Thyroid gland (tissue), 4 donors: Measurements from ENCODE around the gene ZBTB48.

Experiments used
- POLR2A ChIP-seq, 2 donors: fragments of 450-650 bp; IDR thresholded peaks; one replicate each; pipeline ENCODE4 v1.6.1; 2017; ENCODE audit warnings: antibody characterized with exemption in 2 of 2, mild to moderate bottlenecking in 2 of 2, moderate library complexity in 1 of 2
- TF ChIP-seq, protein P1 (sequence below), 6 experiments: fragments of 200-600 bp in 3 of 6; fragments of 450-650 bp in 3 of 6; sonication (generic) in 3 of 6; IDR thresholded peaks; one replicate each; pipeline ENCODE4 v1.5.1; 2016 to 2019; ENCODE audit warnings: antibody characterized with exemption in 6 of 6, mild to moderate bottlenecking in 2 of 6, inconsistent platforms in 1 of 6, moderate library complexity in 1 of 6

- TF ChIP-seq POLR2A (IDR thresholded peaks at IDR 0.05) = no peak
- TF ChIP-seq, protein P1, sequence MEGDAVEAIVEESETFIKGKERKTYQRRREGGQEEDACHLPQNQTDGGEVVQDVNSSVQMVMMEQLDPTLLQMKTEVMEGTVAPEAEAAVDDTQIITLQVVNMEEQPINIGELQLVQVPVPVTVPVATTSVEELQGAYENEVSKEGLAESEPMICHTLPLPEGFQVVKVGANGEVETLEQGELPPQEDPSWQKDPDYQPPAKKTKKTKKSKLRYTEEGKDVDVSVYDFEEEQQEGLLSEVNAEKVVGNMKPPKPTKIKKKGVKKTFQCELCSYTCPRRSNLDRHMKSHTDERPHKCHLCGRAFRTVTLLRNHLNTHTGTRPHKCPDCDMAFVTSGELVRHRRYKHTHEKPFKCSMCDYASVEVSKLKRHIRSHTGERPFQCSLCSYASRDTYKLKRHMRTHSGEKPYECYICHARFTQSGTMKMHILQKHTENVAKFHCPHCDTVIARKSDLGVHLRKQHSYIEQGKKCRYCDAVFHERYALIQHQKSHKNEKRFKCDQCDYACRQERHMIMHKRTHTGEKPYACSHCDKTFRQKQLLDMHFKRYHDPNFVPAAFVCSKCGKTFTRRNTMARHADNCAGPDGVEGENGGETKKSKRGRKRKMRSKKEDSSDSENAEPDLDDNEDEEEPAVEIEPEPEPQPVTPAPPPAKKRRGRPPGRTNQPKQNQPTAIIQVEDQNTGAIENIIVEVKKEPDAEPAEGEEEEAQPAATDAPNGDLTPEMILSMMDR (IDR thresholded peaks at IDR 0.05) = no peak
These were observed 1.8 kb upstream of the ZBTB48 start for GRCh38 chr1:6577831-6578525.
